ENCODE measurements around the gene SERPINB7. TPM values are rescaled to one million over a fixed set of nuclear protein-coding genes. Genes with fewer than 3 reads are reported as not detected.

SERPINB7 gene
- total and polyA plus RNA-seq, 7 donors = 0.10 TPM; not detected in 6

DNA sequence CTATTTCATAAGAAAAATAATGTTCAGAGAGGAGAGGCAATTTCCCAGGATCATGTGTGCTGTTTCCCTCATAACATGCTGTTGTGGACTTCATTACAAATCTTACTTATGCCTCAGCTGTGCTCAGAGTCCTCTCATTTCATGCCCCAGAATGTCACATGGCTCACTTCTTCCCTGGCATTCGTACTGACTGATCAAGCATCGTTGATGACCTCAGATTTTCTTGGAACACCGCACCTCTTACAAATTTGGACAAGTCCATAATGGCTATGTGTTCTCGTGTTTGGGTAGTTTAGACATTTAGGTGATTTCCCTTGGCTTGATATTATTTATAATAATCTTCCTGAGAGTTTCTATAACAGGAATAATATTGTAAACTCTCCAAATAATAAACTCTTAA is 32.9 kb downstream of the SERPINB7 start:
- Histone ChIP-seq H3K27me3 (no peaks in the 10 kb centered on the region), H3K9me3 (no peaks in the 10 kb centered on the region), H3K27ac (no peak overlapping the region), H3K4me3 (no peak overlapping the region), H3K4me1 (peaks cover 0 to 17% (median 8%) of the 10 kb centered on the region in 4 donors), H3K36me3 (no peaks in the 10 kb centered on the region)
- intact Hi-C loops (cut with DNase I) = no loop called here
- TF ChIP-seq POLR2A (IDR thresholded peaks at IDR 0.05) (no peak), EP300 (IDR thresholded peaks at IDR 0.05) (no peak), POLR2AphosphoS5 (IDR thresholded peaks at IDR 0.05) (no peak)
- TF ChIP-seq, protein P1, sequence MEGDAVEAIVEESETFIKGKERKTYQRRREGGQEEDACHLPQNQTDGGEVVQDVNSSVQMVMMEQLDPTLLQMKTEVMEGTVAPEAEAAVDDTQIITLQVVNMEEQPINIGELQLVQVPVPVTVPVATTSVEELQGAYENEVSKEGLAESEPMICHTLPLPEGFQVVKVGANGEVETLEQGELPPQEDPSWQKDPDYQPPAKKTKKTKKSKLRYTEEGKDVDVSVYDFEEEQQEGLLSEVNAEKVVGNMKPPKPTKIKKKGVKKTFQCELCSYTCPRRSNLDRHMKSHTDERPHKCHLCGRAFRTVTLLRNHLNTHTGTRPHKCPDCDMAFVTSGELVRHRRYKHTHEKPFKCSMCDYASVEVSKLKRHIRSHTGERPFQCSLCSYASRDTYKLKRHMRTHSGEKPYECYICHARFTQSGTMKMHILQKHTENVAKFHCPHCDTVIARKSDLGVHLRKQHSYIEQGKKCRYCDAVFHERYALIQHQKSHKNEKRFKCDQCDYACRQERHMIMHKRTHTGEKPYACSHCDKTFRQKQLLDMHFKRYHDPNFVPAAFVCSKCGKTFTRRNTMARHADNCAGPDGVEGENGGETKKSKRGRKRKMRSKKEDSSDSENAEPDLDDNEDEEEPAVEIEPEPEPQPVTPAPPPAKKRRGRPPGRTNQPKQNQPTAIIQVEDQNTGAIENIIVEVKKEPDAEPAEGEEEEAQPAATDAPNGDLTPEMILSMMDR (IDR thresholded peaks at IDR 0.05) = no peak
- 64 to 71% methylated on average over 4 of the region's 4 CpGs for WGBS, 2 donors
- no peak for DNase-seq

DNA sequence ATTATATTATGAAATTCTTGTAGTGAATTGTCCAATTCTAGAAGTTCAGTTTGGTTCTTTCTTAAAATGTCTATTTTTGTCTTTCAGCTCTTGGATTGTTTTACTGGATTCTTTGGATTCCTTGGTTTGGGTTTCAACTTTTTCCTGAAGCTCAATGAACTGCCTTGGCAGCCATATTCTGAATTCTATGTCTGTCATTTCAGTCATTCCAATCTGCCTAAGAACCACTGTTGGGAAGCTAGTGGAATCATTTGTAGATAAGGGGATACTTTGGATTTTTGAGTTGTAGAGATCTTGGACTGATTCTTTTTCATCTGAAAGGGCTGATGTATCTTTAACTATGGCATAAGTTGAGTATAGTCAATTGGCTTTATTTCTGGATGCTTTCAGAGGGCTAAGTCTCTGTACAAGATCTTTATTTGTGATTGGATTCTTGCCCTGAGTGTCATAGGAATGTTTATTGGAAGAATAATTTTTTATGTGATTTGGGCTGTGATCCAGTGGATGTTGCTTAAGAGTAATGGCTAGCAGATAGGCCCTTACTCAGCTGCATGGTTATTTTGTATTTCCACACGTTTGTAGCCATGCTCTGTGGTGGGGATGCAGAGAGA is 42.3 kb downstream of the SERPINB7 start:
- 53 to 64% methylated on average over 1 of the region's 1 CpG for WGBS, 2 donors
- no peak for TF ChIP-seq EP300 (IDR thresholded peaks at IDR 0.05)
- TF ChIP-seq POLR2AphosphoS5 (IDR thresholded peaks at IDR 0.05) = peak in 2 of 4 donors; percentile 63 to 76
- H3K27ac ChIP-seq = peak overlapping the region in 3 of 4 donors; percentile 22 to 70 (median 59)
- intact Hi-C loops (cut with DNase I) = loop anchor here (5.0 to 10.0 kb wide), 2 partner anchors 203 to 720 kb away; no protein-coding TSS in a partner anchor
- no peak overlapping the region for H3K4me3 ChIP-seq
- peaks cover 0 to 4% (median 0%) of the 10 kb centered on the region in 4 donors for H3K9me3 ChIP-seq
- peaks cover 2 to 45% (median 42%) of the 10 kb centered on the region in 4 donors for H3K4me1 ChIP-seq
- no peaks in the 10 kb centered on the region for H3K27me3 ChIP-seq
- H3K36me3 ChIP-seq = no peaks in the 10 kb centered on the region
- no peak for DNase-seq

DNA sequence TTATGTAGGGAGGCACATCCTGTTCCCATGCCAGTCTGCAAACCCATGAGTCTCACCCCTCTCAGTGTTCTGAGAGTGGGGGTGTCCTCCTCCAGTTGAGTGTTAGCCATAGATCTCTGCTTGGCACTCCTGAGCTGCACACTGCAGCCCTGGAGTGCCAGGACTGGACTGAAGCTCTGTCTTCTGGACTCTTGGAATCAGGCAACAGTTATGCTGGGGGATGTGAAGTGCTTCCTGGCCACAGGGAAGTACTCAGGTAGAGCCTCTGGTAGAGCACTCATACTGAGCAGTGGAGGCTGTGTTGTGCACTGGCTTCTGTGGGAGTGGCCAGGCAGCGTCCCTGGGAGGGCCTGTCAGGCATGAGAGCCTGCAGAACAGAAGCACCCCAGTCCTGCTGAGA is 43.0 kb downstream of the SERPINB7 start:
- Histone ChIP-seq H3K4me3 (no peak overlapping the region), H3K9me3 (peaks cover 0 to 4% (median 0%) of the 10 kb centered on the region in 4 donors), H3K36me3 (no peaks in the 10 kb centered on the region), H3K27ac (peak overlapping the region in 3 of 4 donors; percentile 22 to 70 (median 59)), H3K27me3 (no peaks in the 10 kb centered on the region), H3K4me1 (peaks cover 2 to 45% (median 42%) of the 10 kb centered on the region in 4 donors)
- WGBS, 2 donors = 23 to 40% methylated on average over 1 of the region's 1 CpG
- no peak for DNase-seq
- intact Hi-C loops (cut with DNase I) = loop anchor here (5.0 to 10.0 kb wide), 2 partner anchors 203 to 721 kb away; no protein-coding TSS in a partner anchor
- TF ChIP-seq, protein P1 (IDR thresholded peaks at IDR 0.05) = no peak
- TF ChIP-seq POLR2AphosphoS5 (IDR thresholded peaks at IDR 0.05) = peak in 1 of 4 donors; percentile 2

DNA sequence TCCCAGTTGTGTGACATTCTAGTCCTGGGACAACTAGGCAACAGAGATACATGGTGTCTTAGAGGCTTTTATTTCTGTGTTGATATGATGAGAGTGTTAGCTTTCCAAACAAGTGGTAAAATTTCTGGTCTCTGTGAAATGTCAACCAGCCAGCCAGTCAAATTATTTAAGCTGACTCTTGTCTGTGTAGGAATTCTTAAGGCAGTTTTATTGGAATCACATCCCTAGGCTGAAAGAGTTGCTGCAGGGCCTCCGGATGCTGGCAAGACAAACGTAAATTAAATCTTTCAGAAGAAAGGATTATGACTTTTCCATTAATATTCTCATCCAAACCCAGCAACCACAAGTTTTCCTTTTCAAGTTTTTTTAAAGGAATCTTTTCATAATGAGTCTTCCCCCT is 44.6 kb downstream of the SERPINB7 start:
- H3K4me3 ChIP-seq = no peak overlapping the region
- H3K27ac ChIP-seq = peak overlapping the region in 3 of 4 donors; percentile 6 to 70 (median 59)
- intact Hi-C loops (cut with DNase I) = loop anchor here (5.0 to 10.0 kb wide), 2 partner anchors 205 to 722 kb away; no protein-coding TSS in a partner anchor
- 42 to 59% methylated on average over 2 of the region's 2 CpGs for WGBS, 2 donors
- no peaks in the 10 kb centered on the region for H3K36me3 ChIP-seq
- TF ChIP-seq POLR2AphosphoS5 (IDR thresholded peaks at IDR 0.05) (peak; percentile 59 to 90 (median 81)), EP300 (IDR thresholded peaks at IDR 0.05) (peak in 1 of 4 donors; percentile 53), POLR2A (IDR thresholded peaks at IDR 0.05) (no peak)
- TF ChIP-seq, protein P1 (IDR thresholded peaks at IDR 0.05) = no peak
- peaks cover 0 to 4% (median 0%) of the 10 kb centered on the region in 4 donors for H3K9me3 ChIP-seq
- DNase-seq = no peak
- no peaks in the 10 kb centered on the region for H3K27me3 ChIP-seq
- H3K4me1 ChIP-seq = peaks cover 2 to 45% (median 42%) of the 10 kb centered on the region in 4 donors

DNA sequence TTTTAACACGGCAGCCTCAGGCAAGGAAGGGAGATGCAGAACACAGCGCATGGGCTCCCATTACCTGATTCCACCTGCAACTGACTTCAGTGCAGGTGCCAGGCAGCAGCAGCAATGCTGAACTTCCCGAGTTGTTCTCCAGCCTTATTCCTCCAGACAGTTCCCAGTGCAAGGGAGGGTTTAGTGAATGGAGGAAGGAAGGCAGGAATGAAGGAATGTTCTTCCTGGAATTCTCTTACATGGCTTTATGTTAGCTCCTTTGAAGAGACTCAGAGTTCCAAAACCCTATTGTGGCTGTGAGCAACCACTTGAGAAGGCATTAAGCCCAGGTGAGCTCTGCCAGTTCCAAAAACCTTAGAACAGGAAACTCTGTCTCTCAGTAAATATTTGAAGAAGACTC is 45.5 kb downstream of the SERPINB7 start:
- intact Hi-C loops (cut with DNase I) = no loop called here
- Histone ChIP-seq H3K9me3 (peaks cover 0 to 4% (median 0%) of the 10 kb centered on the region in 4 donors), H3K4me3 (no peak overlapping the region), H3K36me3 (no peaks in the 10 kb centered on the region), H3K4me1 (peaks cover 2 to 45% (median 42%) of the 10 kb centered on the region in 4 donors), H3K27ac (no peak overlapping the region), H3K27me3 (no peaks in the 10 kb centered on the region)
- no peak for TF ChIP-seq POLR2A (IDR thresholded peaks at IDR 0.05)
- TF ChIP-seq, protein P1 (IDR thresholded peaks at IDR 0.05) = no peak
- no peak for TF ChIP-seq EP300 (IDR thresholded peaks at IDR 0.05)
- TF ChIP-seq POLR2AphosphoS5 (IDR thresholded peaks at IDR 0.05) = no peak
- DNase-seq = no peak
- WGBS, 2 donors = 76 to 83% methylated on average over 3 of the region's 3 CpGs

Measured in sigmoid colon (tissue), 7 donors.